ENCODE measurements around the gene LDLRAD3.

Gene LDLRAD3

GRCh38 chr11:35927682-35928081 lies 16.2 kb upstream of the LDLRAD3 start:
- no peak for DNase-seq

DNA sequence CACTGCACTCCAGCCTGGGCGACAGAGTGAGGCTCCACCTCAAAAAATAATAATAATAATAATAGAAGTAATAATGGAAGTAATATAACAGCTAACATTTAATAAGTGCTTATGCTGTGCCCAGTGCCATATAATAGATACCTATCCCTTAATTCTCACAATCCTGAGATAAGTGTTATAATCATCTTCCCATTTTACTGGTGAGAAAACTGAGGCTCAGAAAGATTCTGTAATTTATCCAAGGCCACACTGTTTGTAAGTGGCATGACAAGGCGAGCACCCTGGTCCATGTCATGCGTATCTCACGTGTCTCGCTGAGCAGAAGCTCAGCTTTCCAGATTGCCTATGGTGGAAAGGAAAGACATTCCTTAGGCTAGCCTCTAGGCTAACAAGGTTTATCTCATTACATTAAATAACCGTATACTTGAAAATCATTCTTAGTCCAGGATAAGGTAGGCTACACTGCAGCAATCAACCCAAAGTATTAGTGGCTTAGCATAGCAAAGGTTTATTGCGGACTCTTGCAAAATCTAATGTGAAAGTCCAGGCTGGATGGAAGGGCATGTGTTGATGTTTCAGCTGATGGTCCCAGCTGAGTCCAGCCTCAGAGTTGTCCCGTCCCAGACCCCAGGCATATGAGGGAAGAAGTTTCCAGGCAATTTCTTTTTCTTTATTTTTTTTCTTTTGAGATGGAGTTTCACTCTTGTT lies 15.0 kb upstream of the LDLRAD3 start:
- no peak for DNase-seq

GRCh38 chr11:35930466-35930865 lies 13.4 kb upstream of the LDLRAD3 start:
- no peak for DNase-seq

- no peak for DNase-seq
Measured at GRCh38 chr11:35932121-35932520, 11.7 kb upstream of the LDLRAD3 start.

DNA sequence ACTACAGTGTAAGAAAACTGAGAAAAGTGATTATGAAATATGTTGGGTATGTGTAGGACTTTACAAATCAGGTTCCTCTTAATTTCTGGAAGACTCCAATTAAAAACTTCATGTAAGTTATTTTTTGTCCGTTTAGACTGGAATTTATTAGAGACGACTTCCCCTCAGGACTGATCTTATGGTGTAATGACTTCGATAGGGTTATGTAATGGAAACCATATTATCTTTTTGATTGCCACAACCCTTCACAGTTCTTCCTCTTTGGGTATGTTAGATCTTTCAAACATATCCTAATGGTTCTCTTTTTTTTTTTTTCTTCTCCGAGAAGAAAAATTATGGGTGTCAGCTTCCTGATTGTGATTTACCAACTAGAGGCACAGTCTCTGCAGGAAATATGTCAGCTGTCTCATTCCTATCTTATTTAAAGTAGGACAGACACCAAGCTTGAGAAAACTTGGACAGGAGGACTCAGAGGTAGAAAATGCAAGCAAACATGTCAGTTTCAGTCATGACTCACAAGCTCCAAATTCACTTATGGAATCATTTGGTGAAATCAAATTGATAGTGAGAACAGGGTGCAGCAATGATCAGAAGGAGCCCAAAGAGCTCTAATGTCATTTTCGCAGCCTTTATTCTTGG lies 11.1 kb upstream of the LDLRAD3 start:
- no peak for DNase-seq

DNA sequence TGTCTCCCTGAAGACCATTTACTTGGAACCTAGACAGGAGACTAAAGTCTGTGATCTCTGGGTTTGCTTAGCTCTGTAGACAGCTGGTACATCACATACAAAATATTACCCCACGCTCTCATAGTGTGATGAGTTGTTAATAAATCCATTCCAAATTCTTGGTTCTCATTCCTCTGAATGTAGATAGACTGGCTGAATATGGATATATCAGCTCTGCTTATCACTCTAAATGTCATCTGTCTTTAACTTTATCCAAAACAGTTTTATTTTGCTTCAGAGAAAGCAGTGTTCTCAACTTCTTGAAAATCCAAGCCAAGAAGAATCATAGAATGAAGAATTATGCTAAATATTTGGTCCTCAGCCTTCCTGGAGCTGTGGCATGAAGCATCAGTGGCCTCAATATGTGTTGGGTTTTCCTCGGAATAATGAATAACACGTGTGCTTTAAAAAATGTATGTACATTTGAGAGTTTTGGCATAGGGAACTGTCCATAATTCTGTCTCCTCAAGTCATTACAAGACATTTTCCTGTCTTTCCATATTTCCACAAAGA lies 10.5 kb upstream of the LDLRAD3 start:
- no peak for DNase-seq

DNA sequence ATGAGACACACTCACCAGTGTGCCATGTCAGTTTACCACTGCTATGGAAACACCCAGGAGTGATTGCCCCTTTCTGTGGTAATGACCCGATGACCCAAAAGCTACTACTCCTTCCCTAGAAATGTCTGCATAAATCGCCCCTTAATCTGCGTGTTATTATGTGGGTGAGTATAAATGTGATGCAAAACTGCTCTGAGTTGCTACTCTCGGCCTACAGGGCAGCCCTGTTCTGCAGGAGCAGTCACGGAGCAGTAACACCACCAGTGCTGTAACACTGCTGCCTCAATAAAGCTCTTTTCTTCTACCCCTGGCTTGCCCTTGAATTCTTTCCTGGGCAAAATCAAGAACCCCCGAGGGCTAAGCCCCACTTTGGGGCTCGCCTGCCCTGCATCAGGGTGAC lies 9.6 kb upstream of the LDLRAD3 start:
- DNase-seq = no peak

DNA sequence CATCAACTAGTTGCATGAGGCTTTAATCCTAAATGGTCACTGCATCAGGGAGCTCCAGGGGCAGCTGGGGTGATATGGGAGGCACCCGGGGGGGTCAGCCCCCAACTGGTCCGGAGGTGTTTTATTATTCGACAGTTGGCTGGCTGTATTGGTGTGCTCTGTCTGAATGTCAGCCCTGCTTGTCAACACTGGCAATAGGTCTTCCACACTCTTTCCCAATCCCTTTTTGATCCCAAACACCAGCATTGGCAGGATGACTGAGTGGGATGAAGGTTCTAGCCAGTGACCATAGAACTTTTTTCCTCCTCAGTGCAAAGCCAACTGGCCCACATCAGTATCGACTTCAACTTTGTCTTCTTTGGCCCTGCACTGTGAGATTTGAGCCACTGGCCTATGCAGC lies 8.9 kb upstream of the LDLRAD3 start:
- no peak for DNase-seq

- no peak for DNase-seq
Measured at GRCh38 chr11:35935390-35935789, 8.5 kb upstream of the LDLRAD3 start.

DNA sequence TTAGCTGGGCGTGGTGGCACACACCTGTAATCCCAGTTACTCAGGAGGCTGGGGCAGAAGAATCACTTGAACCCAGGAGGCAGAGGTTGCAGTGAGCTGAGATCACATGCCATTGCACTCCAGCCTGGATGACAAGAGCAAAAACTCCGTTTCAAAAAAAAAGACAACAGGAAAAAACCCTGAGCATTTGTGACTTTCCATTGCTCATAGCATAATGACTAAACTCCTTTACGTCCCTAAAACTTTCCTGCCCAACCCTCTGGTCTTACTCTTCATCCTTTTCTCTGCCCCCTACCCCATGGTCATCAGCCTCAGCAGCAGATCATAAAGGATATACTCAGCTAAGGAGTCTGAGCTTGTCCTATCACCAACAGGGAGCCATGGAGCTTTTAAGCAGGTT lies 6.8 kb upstream of the LDLRAD3 start:
- DNase-seq = no peak

DNA sequence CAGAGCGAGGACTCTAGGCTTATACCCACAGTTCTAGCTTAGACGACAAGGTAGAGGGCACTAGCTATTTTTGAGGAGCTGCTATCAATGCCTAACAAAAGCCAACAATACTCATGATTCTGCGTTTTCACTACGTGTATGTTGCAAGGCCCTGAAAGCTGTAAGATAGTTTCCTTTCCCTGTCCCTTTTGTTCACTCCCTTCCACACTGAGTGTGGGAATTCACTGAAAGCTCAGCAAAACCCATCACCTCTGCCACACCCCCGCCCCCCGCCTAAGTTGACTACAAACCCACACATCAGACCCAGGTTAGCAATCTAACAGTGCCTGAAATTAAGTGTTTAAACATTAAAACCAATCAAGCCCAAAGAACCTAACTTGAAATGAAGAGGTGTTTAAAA lies 6.2 kb upstream of the LDLRAD3 start:
- no peak for DNase-seq

GRCh38 chr11:35938231-35938630 lies 5.6 kb upstream of the LDLRAD3 start:
- no peak for DNase-seq

DNA sequence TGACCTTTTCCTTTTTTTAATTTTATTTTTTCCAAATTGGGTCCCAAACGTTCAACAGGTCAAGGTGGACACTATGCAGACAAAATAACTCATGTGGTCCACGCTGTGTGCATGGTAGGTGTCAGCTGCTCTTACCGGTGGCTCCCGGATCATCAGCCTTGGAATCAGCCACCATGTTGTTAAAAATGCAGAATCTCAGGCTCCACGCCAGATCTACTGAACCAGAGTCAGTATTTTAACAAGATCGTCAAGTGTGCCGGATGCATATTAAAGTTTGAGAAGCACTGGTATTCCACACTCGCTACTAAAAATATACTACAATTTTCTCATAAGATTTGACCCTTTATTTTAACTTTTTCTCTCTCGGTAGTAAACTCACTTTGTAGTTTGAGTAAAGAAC lies 553 bp upstream of the LDLRAD3 start:
- DNase-seq = no peak

- no peak for DNase-seq
Measured at GRCh38 chr11:35944503-35945136, 758 bp downstream of the LDLRAD3 start.

- DNase-seq = no peak
Measured at GRCh38 chr11:35945137-35945518, 1.3 kb downstream of the LDLRAD3 start.

- DNase-seq = no peak
Measured at GRCh38 chr11:35946766-35947165, 2.9 kb downstream of the LDLRAD3 start.

- DNase-seq = no peak
Measured at GRCh38 chr11:35947437-35947836, 3.6 kb downstream of the LDLRAD3 start.

GRCh38 chr11:35949242-35949641 lies 5.4 kb downstream of the LDLRAD3 start:
- no peak for DNase-seq

DNA sequence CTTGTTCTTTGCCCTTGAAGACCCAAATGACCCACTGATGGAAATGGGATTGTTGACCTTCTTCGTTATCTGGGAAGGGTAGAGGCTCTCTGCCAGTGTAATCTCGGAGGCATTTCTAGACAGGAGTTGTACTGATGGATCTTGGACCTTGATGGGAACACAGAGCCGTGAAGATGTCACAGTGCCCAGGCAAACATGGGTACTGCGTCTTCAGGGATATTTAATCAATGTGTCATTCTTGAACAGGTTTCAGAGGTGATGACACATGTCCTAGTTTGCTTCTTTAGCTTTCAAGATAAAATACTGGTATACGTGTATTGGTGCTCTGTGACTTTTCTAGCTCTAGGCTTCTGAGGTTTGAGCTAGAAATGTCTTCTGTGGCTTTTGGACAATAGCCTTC lies 6.2 kb downstream of the LDLRAD3 start:
- no peak for DNase-seq

GRCh38 chr11:35951680-35952079 lies 7.8 kb downstream of the LDLRAD3 start:
- DNase-seq = no peak

DNA sequence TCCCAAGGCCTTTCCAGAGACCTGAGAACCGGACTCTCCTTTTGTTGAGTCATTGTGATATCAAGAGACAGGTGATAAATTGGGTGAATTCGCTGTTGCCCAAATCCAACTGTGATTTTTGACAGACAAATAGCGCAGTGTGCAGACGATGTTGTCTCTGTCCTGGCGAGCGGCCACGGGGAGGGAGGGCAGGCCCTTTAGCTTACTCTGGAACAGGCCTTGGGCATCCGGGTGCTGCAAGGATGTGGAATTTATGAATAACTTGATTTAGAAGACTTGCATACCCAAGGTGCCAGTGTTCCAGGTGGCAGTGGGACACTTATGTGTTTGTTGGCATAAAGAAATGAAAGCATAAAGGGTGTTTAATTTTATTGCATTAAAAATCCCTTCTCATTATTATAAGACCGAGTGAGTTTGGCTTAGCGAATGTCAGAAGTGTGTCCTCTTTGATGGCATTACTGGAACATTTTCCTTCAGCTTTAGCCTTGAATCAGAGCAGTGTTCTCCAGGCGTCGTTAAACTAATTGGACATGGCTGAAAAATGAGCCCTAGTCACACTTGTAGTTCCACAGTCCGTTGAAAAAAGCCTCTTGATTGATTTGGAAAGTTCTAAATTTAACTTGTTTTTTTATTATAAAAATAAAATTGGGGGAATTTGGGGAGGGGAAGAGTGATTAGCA lies 9.4 kb downstream of the LDLRAD3 start:
- DNase-seq = no peak

- DNase-seq = no peak
Measured at GRCh38 chr11:35954205-35954604, 10.3 kb downstream of the LDLRAD3 start.

DNA sequence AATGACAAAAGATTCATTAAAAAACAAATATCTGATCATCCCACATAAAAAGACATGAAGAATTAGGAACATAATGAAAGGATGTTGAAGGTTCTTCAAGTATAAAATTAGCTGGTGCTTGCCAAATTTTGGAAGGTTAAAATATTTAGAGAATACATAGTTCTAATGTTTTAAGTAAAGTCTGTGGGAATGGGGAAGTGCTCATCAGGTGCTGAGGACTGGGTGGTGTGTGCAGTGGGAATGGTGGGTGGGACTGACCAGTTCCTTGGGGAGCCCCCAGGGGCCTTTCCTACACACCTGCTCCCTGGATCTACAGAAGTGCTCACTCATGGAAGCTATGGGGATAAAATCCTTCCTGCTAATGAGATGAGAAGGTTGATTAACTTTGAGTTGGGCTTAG lies 11.8 kb downstream of the LDLRAD3 start:
- no peak for DNase-seq

All from activated gamma-delta T cell (primary cell).